GM10266 (cell line): ENCODE results near the gene CD40LG.
A peak's percentile ranks its signal among the peaks of the same experiment; 100 is the strongest.

Experiments used
- DNase-seq: peaks from one replicate; pipeline ENCODE4 v3.0.0; 2012; ENCODE audit errors: extremely low spot score
- CTCF ChIP-seq: IDR thresholded peaks from 2 replicates; pipeline ENCODE4 v1.5.1; 2012; ENCODE audit warnings: mild to moderate bottlenecking, low read depth; ENCODE audit not compliant: control insufficient read depth, insufficient read depth; ENCODE audit errors: missing control alignments

CD40LG gene

GRCh38 chrX:136627409-136627808 lies 20.5 kb upstream of the CD40LG start:
- DNase-seq = no peak
- TF ChIP-seq CTCF = no peak

- no peak for TF ChIP-seq CTCF
- no peak for DNase-seq
Measured at GRCh38 chrX:136629084-136629750, 18.7 kb upstream of the CD40LG start.

- DNase-seq = no peak
- no peak for TF ChIP-seq CTCF
Measured at GRCh38 chrX:136630881-136631280, 17.1 kb upstream of the CD40LG start.

- TF ChIP-seq CTCF = no peak
- peak; percentile 5 for DNase-seq
Measured at GRCh38 chrX:136635235-136635634, 12.7 kb upstream of the CD40LG start.

- TF ChIP-seq CTCF = no peak
- no peak for DNase-seq
Measured at GRCh38 chrX:136636121-136636520, 11.8 kb upstream of the CD40LG start.

GRCh38 chrX:136639506-136640176 lies 8.3 kb upstream of the CD40LG start:
- no peak for TF ChIP-seq CTCF
- no peak for DNase-seq

GRCh38 chrX:136643243-136643642 lies 4.7 kb upstream of the CD40LG start:
- DNase-seq = no peak
- no peak for TF ChIP-seq CTCF
